ENCODE measurements around the gene UPK2.
"Not testable (repeated sequence)": the region's sequence is repeated elsewhere in the genome, so short reads cannot be mapped to it uniquely, and the experiment has no call there.

UPK2 gene

GRCh38 chr11:118939404-118939915, 16.6 kb upstream of the UPK2 start:
- DNase-seq: no peak

- DNase-seq: peak; percentile 50
Measured at GRCh38 chr11:118939953-118940598, 16.0 kb upstream of the UPK2 start.

- DNase-seq: no peak
Measured at GRCh38 chr11:118947091-118947490, 9.0 kb upstream of the UPK2 start.

GRCh38 chr11:118948000-118948399, 8.1 kb upstream of the UPK2 start:
- DNase-seq: no peak

GRCh38 chr11:118953265-118953664, 2.8 kb upstream of the UPK2 start:
- DNase-seq: no peak

- not testable (repeated sequence) for DNase-seq
Measured at GRCh38 chr11:118953976-118954375, 2.1 kb upstream of the UPK2 start.

- no peak for DNase-seq
Measured at GRCh38 chr11:118956847-118957469, 860 bp downstream of the UPK2 start.

- no peak for DNase-seq
Measured at GRCh38 chr11:118957549-118957948, 1.5 kb downstream of the UPK2 start.

GRCh38 chr11:118957968-118958367, 1.9 kb downstream of the UPK2 start:
- DNase-seq: no peak

GRCh38 chr11:118958577-118958976, 2.5 kb downstream of the UPK2 start:
- DNase-seq: no peak

GRCh38 chr11:118961189-118961588, 5.1 kb downstream of the UPK2 start:
- no peak for DNase-seq

- DNase-seq: no peak
Measured at GRCh38 chr11:118961591-118961990, 5.5 kb downstream of the UPK2 start.

- not testable (repeated sequence) for DNase-seq
Measured at GRCh38 chr11:118969508-118969907, 13.4 kb downstream of the UPK2 start.

GRCh38 chr11:118971646-118972045, 15.5 kb downstream of the UPK2 start, which contains the start of gene FOXR1:
TSS of gene FOXR1 (plus strand) at chr11:118971761. CDS start at chr11:118971932, 171 bp downstream.
- no peak for DNase-seq

GRCh38 chr11:118973985-118974384, 17.9 kb downstream of the UPK2 start:
- no peak for DNase-seq

GRCh38 chr11:118975771-118976709, 19.9 kb downstream of the UPK2 start:
- no peak for DNase-seq

GRCh38 chr11:118979434-118979833, 23.3 kb downstream of the UPK2 start:
- no peak for DNase-seq

GRCh38 chr11:118980191-118980881, 24.2 kb downstream of the UPK2 start:
- no peak for DNase-seq

GRCh38 chr11:118984337-118984736, 28.2 kb downstream of the UPK2 start:
- not testable (repeated sequence) for DNase-seq

- no peak for DNase-seq
Measured at GRCh38 chr11:118984825-118985224, 28.7 kb downstream of the UPK2 start.

- DNase-seq: no peak
Measured at GRCh38 chr11:118988280-118988679, 32.2 kb downstream of the UPK2 start.

- DNase-seq: not testable (repeated sequence)
Measured at GRCh38 chr11:118991486-118992038, 35.5 kb downstream of the UPK2 start.
